HG03280 (cell line): ENCODE data around the gene HTRA3.

ENCODE experiments used
- ATAC-seq: cut with Tn5 transposase; IDR thresholded peaks from one replicate; pipeline ENCODE4 v1.9.1; 2021; ENCODE audit warnings: mild to moderate bottlenecking, moderate library complexity; ENCODE audit not compliant: unreplicated experiment

HTRA3 gene

DNA sequence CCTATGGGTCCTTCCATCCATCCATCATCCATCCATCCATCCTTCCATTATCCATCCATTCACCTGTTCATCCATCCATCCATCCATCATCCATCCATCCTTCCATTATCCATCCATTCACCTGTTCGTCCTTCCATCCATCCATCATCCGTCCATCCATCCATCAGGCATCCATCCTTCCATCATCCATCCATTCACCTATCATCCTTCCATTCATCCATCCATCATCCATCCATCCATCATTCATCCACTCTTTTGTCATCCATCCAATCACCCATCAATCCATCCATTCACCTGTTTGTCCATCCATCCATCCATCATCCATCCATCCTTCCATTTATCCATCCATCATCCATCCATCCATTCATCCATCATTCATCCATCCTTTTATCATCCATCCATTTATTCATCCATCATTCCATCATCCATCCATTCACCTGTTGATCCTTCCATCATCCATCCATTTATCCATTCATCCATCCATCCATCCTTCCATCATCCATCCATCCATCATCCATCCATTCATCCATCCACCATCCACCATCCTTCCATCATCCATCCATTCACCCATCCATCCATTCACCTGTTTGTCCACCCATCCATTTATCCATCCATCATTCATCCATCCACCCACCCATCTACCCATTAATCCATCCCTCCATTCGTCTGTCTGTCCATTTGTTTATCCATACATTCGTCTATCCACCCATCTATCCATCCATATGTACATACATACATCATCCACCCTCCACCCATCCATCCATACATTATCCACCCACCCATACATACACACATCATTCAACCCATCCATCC, 35.7 kb upstream of the HTRA3 start:
- ATAC-seq = no peak

DNA sequence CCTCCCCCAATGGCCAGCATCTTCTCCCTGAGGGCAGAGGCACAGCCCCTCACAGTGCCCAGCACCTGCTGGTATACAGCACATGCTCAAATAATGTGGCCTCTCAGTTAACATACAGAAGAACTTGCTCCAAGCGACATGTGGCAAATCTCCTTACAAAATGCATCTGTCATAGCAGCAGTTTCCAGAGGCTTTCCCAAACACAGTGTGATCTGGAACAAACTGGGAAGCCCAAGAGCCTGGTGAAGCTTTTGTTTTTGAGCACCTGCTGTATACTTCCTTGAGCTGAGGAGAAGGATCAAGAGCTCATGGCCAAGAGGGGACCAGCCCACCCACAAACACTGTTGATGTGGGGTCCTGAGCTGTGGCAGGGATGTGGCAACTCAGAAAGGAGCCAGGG, 34.8 kb upstream of the HTRA3 start:
- ATAC-seq = no peak

DNA sequence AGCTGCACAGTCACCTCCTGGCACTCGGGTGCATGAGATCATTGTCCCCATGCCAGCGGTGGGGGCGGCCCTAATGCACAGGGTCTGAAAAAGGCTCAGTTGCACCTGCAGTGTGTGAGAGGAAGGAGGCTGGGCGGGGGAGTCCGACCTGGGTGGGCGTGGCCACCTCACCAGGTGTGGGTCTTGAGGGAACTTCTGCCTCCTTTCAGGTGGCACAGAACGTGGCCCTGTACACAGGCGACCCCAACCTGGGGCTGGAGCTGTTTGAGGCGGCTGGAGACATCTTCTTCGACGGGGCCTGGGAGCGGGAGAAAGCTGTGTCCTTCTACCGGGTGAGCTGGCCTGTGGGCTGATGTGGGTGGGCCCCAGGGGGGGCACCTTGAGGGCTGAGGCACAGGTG, 34.3 kb upstream of the HTRA3 start:
- ATAC-seq = no peak

DNA sequence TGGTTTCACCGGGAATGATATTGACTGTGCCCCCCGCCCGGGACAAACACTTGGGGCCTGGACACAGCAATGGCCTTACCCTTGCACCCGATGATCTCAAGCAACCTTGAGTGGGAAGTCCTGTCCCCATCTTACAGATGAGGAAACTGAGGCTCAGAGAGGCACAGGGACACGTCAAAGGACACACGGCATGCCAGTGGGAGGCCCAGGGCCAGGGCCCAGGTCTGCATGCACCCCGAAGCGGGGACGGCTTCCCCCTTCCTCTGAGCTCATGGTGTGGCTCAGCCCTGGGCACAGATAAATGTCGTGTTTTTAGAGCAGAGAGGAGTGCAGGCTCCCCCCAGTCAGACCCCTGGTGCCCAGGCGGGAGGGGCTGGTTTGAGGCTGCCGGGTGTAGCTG, 33.9 kb upstream of the HTRA3 start:
- no peak for ATAC-seq

DNA sequence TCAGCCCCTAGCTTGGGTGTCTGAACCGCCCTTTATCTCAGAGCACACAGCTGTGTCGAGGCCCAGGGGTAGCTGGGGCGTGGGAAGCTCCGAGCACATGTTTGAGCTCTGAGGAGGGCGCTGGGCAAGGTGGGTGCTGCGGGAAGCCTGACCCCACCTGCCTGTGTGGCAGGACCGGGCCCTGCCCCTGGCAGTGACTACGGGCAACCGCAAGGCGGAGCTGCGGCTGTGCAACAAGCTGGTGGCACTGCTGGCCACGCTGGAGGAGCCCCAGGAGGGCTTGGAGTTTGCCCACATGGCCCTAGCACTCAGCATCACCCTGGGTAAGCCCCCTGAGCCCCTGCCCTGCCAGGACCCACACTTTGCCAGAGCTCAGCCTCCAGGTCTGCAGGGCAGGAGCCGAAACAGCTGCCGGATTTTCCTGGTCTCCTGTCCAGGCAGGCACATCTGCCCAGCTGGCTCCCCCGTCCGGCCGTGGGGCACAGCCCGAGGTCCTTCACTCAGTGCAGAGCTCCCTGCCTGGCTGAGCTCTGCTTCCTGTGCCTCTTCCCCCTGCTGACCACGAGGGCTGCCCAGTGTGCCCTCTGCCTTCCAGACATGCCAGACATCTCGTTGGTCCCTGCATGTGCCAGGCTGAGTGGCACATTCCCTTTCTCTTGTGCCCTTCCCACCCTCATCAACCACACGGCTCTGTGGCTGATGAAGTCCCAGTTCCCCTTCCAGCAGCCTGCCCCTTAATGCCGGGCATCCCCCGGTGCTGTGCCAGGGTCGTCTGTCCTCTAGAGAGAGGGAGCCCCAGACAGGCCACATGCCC, 33.2 kb upstream of the HTRA3 start:
- ATAC-seq = no peak

DNA sequence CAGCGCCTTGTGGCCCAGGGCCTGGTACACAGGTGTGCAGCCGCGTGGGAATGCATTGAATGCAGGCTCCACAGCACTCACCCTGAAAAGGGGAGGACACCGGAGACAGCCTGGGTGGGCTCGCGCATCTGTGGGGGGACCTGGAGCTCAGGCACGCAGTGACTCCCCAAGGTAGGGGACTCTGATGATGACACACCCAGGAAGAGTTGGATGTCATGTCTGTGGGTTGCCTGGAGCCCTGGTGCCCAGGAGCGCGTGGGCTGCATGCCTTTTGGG, 32.7 kb upstream of the HTRA3 start:
- no peak for ATAC-seq

DNA sequence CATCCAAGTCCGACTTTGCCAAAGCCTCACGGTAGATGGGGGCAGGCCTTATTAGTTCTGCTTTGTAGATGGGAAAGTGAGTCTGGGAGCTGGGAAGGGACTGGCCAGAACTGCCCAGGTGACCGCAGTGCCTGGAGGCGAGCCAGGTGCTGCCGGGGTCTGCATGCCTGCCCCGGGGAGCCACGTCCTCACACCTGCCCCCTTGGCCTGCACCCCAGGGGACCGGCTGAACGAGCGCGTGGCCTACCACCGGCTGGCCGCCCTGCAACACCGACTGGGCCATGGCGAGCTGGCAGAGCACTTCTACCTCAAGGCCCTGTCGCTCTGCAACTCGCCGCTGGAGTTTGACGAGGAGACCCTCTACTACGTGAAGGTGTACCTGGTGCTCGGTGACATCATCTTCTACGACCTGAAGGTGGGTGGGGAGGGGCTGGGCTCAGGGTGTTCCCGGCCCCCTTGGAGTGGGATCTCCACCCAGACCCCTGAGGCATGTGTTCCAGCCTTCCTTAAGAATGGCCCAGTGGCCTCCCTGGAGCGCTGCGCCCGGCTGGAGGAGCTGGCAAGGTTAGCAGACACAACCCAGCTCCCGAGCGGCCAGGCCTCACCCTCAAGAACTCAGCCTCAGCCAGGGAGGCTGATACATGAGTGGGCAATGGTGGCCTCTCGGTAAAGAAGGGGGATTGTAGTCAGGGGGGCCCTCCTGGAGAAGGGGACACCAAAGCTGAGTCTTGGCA, 32.1 kb upstream of the HTRA3 start:
- no peak for ATAC-seq

DNA sequence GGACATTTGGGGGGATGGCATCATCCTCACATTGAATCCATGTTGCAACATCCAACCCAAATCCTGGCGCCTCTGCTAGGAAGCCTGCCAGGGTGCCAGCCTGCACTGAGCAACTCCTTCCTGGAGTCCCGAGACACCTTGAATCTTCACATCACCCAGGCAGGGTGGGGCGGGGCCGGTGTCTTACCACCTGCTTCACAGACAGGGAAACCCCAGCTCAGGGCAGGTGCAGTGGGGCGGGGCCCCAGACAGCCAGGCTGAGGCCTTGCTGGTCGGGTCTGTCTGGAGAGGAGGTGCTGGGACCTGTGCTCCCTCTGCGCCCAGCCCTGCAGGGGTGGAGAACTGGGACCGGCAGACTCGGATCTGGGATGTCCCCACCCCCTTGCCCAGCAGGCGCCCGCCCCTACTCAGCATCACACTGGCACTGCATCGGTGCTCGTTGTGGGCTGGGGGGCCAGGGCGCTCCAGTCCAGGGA, 31.5 kb upstream of the HTRA3 start:
- no peak for ATAC-seq

DNA sequence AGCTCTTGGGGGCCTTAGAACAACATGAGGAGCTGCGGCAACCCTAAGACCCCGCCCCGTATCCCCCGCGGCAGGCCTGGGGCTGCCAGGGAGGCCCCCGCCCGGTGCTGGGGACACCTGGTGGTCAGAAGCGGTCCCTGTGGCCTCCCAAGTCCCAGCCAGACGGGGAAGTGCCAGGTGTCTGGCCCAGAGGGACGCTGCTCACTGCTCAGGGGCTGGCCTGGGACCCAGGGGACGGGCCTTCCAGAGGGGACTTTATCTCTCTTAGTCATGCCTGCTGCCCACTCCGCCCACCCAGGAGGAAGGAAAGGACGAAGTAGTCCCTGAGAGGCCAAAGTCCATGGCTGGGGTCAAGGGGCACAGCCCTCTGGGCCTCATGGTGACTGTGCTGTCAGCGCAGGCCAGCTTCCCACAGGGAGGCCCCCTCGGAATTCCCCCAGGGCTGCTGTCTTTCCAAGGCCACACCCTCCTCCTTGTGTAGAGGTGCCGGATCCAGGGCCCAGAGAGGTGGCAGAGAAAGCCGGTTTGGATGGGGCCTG, 31.0 kb upstream of the HTRA3 start:
- no peak for ATAC-seq

DNA sequence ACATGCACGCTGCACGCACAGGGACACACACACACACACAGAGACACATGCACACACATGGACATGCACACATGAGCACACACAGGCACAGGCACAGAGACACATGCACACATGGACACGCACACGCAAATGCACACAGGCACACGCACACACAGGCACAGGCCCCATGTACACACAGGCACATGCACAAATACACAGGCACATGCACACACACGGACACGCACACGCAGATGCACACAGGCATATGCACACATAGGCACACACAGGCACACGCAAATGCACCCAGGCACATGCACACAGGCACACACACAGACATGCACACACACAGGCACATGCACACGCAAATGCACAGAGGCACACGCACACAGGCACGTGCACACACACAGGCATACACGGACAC, 30.3 kb upstream of the HTRA3 start:
- ATAC-seq = no peak

DNA sequence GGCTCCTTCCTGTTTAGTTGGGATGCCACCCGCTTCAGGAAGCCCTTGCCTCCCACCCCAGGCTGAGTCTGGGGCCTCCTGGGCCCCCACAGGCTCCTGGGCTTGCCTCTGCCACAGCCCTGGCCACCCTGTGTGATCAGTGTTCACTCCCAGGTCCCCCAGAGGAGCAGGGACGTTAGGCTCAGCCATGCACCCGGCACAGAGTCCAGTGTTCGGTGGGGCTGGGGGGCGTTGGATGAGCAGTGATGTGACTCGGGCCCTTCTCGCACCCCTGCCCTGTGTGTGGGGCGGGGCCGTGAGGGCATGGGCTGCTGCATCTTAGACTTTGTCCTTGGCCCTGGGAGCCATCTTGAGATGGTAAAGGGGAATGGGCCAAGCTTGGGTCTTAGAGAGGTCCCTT, 29.9 kb upstream of the HTRA3 start:
- no peak for ATAC-seq

DNA sequence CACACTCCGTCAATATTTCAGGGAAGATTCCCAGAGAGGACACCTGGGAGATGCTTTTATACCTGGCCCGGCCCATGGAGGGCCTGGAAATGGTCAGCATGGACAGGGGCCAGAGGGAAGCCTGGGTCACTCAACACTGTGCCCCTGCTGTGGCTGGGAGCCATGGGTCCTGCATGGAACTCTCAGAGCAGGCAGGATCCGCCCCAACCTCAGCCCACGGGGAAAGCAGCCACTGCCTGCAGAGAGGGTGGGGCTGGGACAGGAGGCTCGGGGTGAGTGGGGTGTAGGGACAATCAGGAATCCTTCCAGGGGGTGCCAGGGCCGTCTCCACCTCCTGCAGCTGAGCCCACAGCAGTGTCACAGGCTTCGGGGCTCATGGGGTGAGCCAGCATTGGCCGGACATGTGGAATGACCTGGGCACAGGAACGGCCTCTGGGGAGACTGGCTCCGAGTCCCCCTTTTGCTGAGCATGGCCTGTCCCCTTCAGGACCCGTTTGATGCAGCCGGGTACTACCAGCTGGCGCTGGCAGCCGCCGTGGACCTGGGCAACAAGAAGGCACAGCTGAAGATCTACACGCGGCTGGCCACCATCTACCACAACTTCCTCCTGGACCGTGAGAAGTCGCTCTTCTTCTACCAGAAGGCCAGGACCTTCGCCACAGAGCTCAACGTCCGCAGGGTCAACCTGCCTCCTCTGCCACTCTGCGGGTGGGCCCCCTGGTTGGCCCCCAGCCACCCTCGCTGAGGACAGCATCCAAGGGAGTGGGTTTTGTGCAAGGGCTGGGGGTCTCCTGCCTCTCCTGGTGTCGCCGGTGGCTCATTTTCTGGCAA, 29.1 kb upstream of the HTRA3 start:
- no peak for ATAC-seq

DNA sequence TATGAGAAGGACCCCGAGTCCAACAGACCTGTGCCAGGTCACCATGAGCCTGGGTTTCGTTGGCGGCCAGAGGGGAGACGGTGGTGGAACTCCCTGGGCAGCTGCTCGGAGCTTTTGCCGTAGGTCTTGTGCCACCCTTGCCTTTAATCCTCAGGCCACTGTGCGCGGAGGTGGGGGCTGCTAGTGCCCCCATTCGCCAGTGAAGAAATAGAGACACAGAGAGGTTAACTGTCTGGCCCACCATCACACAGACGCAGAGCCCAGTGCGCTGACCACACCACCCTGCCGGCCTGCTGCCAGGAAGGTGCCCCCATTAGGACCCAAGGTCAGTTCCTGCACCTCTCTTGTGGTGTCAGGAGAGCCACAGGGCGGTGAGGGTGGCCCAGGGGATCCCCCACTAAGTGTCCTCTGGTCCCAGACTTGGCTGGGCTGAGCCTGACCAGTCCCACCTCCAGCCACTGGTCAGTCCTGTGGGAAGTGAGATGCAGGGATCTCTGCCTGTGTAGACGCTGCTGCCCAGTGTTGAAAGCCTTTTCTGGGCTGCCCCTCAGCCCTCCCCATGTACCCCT, 28.3 kb upstream of the HTRA3 start:
- no peak for ATAC-seq

DNA sequence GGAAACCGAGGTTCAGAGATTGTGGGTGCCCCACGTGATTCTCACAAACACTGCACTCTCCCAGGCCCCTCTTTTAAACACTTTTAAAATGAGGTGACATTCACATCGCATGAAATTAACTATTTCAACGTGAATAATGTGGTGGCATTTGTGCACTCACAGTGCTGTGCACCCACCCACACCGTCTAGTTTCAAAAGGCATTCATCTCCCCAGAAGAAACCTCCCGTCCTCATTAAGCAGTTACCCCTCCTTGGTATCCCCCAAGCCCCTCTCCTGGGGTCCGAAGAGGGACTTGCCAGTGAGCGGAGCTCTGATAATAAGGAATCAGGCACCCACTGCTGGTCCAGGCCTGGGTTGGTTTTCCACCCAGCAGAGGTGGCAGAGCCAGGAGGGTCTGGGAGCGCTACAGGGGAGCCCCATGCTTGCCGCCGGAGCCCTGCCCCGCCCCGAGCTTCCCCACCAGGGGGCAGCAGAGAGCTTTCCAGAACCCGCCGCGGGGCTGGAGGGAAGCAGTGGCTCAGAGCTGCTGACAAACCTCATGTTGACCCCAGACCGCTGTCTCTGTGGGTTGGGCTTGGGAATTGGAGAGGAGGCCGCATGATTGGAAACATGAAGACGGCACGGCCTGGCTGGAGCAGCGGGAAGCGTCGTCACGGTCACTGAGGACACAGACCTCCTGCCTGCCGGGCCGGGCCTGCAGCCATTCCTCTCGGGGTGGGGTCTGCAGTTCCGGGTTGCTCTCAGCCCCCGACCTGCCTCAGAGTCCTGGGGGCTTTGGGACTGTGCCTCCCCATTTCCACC, 27.5 kb upstream of the HTRA3 start:
- ATAC-seq = peak; percentile 73

DNA sequence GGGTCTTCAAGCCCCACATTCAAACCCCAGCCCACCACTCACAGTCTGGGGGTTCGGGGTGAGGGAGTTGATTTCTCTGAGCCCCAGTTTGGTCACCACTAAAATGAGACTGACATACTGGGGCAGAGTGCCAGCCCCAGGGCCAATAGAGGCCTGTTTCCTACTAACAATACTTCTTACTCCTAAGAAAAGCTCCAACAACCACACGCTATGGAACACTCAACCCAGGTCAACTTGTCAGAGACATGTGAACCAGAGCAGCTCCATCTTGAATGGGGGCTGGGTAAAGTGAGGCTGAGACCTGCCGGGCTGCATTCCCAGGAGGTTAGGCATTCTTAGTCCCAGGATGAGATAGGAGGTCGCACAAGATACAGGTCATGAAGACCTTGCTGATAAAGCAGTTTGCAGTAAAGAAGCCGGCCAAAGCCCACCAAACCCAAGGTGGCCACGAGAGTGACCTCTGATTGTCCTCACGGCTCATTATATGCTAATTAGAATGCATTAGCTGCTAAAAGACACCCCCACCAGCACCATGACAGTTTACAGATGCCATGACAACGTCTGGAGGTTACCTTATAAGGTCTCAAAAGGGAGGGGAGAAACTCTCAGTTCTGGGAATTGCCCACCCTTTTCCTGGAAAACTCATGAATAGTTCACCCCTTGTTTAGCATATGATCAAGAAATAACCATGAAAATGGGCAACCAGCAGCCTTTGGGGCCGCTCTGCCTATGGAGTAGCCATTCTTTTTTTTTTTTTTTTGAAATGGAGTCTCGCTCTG, 26.6 kb upstream of the HTRA3 start:
- ATAC-seq = no peak

DNA sequence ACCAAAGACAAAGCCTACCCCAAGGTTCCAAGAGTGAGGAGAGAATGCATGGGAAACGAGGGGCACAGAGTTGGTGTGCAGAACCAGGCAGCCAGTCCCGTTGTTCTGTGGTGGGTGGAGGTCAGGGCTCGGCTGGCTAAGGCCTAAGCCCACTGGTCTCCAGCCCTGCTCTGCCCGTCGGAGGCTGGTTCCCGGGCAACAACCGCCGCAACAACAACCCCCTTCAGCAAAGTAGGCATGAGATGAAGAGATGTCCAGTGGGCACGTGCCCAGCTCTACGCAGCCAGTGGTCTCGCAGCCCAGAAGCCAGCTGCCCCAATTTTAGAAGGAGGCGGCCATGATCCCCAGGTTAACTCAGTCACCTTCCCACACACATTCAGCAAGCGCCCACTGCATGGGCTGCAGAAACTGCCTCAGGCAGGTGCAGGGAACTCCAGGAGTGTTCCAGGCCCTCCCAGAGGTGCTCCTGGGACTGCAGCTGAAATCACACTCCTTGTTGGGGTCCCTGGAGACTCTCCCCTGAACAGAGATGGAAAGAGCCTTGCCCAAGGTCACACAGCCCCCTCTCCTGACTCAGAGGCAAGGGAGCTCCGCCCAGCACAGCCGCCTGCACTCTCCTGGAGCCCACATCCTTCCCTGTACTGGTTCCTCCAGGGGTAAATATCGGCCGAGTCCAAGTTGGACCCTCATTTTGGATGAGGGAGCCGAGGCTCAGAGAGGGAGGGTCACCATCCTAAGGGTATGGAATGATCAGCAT, 25.4 kb upstream of the HTRA3 start:
- no peak for ATAC-seq

DNA sequence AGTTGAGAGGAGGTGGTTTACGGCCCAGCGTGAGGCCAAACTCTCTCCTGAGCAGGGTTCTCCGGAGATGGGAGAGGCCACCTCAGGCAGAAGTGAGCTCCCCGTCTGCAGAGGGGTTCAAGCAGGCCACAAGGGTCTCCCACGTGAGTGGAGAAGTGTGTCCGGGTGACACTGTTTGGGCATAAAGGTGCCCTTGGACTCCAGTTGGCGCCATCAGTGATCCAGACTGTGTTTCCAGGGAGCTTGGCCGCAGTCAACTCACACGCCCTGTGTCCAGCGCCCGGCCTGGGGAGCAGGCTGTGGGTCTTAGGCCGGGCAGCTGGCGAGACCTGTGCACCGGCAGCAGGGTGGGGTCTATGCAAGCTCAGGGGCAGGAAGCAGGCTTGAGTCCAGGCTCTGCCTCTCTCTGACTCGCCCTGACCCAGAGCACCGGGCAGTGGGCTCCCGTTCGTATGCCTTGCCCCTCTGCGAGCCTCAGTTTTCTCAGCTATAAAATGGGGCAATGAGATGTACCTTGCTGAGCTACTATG, 24.6 kb upstream of the HTRA3 start:
- ATAC-seq = no peak
